Posterior vena cava (tissue), 2 donors: ENCODE results near the gene SLC51A. TPM values are rescaled to one million over a fixed set of nuclear protein-coding genes. Genes with fewer than 3 reads are reported as not detected.

ENCODE experiments used
- DNase-seq: peaks from one replicate; pipeline ENCODE4 v3.0.0-alpha.2; 2020; ENCODE audit warnings: low spot score
- intact Hi-C, 2 donors: fragments of 100-400 bp; cut with DNase I; formaldehyde crosslinking; loops; one replicate each; pipeline versions ENCODE4 v1.14.1 to v1.14.2; 2022 to 2023
- total RNA-seq, 2 donors: library from RNA; stranded (reverse); fragmentation: NEBNext Ultra II Directional; extraction: Animal tissue kit (Norgen Biotek cat#: 25700); gene quantifications; one replicate each; pipeline ENCODE4 v1.2.1, GENCODE V29; 2021
- donor health status: DM: yes; HTN: yes; CAD: no.
- donor health status: DM: yes; HTN: yes; CAD: no.

Gene SLC51A
- total RNA-seq, 2 donors from 2014 or later: not detected

- intact Hi-C loops: loop anchor here in 1 of 2 donors (5.0 kb wide), 1 partner anchor 836 kb away; no protein-coding TSS in a partner anchor
- DNase-seq: no peak
These were observed 52.2 kb downstream of the SLC51A start for GRCh38 chr3:196268284-196269163.

- intact Hi-C loops: loop anchor here in 1 of 2 donors (10.0 kb wide), 1 partner anchor 254 kb away; no protein-coding TSS in a partner anchor
These were observed 54.2 kb downstream of the SLC51A start for GRCh38 chr3:196270499-196270898.

GRCh38 chr3:196272826-196273225, 56.5 kb downstream of the SLC51A start:
- no peak for DNase-seq
- intact Hi-C loops: loop anchor here in 1 of 2 donors (10.0 kb wide), 1 partner anchor 252 kb away; no protein-coding TSS in a partner anchor

More at GRCh38 chr3:196270499-196270898, 54.2 kb downstream of the SLC51A start:
- no peak for DNase-seq

- no peak for DNase-seq
- intact Hi-C loops: loop anchor here in 1 of 2 donors (10.0 kb wide), 1 partner anchor 251 kb away; no protein-coding TSS in a partner anchor
These were observed 57.3 kb downstream of the SLC51A start for GRCh38 chr3:196273655-196274054.

- intact Hi-C loops: loop anchor here in 1 of 2 donors (10.0 kb wide), 1 partner anchor 250 kb away; no protein-coding TSS in a partner anchor
- no peak for DNase-seq
These were observed 58.3 kb downstream of the SLC51A start for GRCh38 chr3:196274585-196274984.

GRCh38 chr3:196275126-196275525, 58.8 kb downstream of the SLC51A start:
- DNase-seq: no peak
- intact Hi-C loops: loop anchor here in 1 of 2 donors (10.0 kb wide), 1 partner anchor 250 kb away; no protein-coding TSS in a partner anchor

GRCh38 chr3:196280689-196281440, 64.5 kb downstream of the SLC51A start:
- DNase-seq: no peak

GRCh38 chr3:196281962-196282361, 65.6 kb downstream of the SLC51A start:
- no peak for DNase-seq

More at GRCh38 chr3:196280689-196281440, 64.5 kb downstream of the SLC51A start:
- intact Hi-C loops: no loop called here

More at GRCh38 chr3:196281962-196282361, 65.6 kb downstream of the SLC51A start:
- intact Hi-C loops: no loop called here

Other genes with a start within 250 kb of the SLC51A start
- 100 to 1,000 TPM in 1 of 2 donors, 10 to 100 TPM in 1; 73.4 to 132 TPM for gene TFRC, start 134.4 kb upstream of the SLC51A start, total RNA-seq
- gene ZDHHC19, start 5.1 kb upstream of the SLC51A start, total RNA-seq: 1 to 10 TPM in 1 of 2 donors, under 1 TPM in 1; 0.52 to 2.1 TPM
- 10 to 100 TPM; 62.9 to 64.9 TPM for gene PCYT1A, start 71.2 kb downstream of the SLC51A start, total RNA-seq
- gene DYNLT2B, start 101.7 kb downstream of the SLC51A start, total RNA-seq: 1 to 10 TPM; 2.8 to 3.8 TPM
- not detected for gene TM4SF19, start 121.9 kb downstream of the SLC51A start, total RNA-seq
- 10 to 100 TPM; 41.5 to 42.8 TPM for gene UBXN7, start 215.9 kb downstream of the SLC51A start, total RNA-seq